Colon (tissue), 2 donors: ENCODE results near the gene MYH6.
"Not testable (repeated sequence)": the region's sequence is repeated elsewhere in the genome, so short reads cannot be mapped to it uniquely, and the experiment has no call there.

Experiments used
- FAIRE-seq: peaks from 2 replicates; lab custom pipeline; 2012; peaks lifted over from hg19 to GRCh38; lab: Jason Lieb, UNC
- donor health status: control.
- donor health status: control.

The MYH6 gene

GRCh38 chr14:23435543-23436326, 27.7 kb upstream of the MYH6 start, which contains the start of gene MYH7:
TSS of gene MYH7 (minus strand) at chr14:23435660. CDS start at chr14:23433732, 1,928 bp downstream.
- no peak for FAIRE-seq

- FAIRE-seq = no peak
Observed at GRCh38 chr14:23434488-23435222, 26.6 kb upstream of the MYH6 start.

DNA sequence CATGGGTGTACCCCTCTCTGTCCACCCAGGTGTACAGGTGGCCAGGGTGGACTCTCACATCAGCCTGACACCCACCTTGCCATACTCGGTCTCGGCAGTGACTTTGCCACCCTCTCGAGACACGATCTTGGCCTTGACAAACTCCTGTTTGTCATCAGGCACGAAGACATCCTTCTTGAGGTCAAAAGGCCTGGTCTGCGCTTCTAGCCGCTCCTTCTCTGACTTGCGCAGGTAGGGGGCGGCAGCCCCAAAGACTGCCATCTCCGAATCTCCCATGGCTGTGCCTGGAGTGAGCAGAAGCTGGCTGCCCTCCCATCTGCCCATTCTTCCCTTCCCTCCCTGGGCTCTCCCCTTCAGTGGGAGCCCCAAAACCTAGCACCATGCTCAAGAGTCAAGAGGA, 25.4 kb upstream of the MYH6 start:
- FAIRE-seq = no peak

DNA sequence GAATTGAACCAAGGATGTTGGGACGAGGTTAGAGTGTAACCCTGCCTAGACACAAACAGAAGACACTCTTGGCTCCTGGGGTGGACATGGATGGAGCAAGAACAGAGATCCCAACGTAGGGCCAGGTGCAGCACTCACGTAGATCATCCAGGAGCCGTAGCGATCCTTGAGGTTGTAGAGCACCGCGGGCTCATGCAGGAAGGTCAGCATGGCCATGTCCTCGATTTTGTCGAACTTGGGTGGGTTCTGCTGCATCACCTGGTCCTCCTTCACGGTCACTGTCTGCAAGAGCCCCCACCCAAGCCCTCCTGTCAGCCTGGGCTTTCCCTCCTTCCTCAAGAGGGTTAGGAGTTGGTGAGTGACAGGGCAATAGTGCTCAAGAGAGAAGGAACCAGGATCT, 24.9 kb upstream of the MYH6 start:
- no peak for FAIRE-seq

GRCh38 chr14:23432102-23432925, 24.2 kb upstream of the MYH6 start:
- no peak for FAIRE-seq

GRCh38 chr14:23431486-23431885, 23.4 kb upstream of the MYH6 start:
- FAIRE-seq = no peak

- FAIRE-seq = no peak
Observed at GRCh38 chr14:23430723-23431085, 22.6 kb upstream of the MYH6 start.

DNA sequence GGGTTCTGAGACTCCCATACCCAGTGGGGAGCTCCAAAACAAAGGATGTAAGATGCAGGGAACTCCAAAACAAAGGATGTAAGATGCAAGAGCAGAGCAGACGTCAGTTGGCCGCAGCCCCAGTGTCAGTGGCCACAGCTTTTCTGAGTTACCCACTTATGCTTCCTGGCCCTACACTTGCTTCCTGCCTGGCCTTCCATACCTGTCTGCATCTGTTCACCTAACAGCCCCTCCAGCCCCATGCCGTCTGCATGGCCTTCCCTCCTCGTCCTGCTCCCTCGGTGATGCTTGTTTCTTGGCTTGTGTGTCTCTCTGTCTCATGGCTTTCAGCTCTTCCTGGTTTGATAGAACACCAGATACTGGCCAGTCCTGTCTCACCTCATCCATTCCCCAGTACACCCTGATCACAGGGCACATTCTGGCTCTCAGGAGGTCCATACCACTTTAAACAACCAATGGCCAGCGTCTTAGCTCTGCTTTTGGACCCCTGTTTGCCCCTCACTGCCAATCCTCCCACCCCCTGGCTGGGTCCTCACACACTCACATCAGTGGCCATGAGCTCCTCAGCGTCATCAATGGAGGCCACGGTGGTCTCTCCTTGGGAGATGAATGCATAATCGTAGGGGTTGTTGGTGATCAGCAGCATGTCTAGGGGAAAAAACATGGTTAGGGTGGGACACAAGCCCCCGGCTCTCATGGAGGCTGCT, 22.1 kb upstream of the MYH6 start:
- no peak for FAIRE-seq

GRCh38 chr14:23428686-23429495, 20.8 kb upstream of the MYH6 start:
- FAIRE-seq = no peak

- FAIRE-seq = not testable (repeated sequence)
Observed at GRCh38 chr14:23425798-23426197, 17.7 kb upstream of the MYH6 start.

DNA sequence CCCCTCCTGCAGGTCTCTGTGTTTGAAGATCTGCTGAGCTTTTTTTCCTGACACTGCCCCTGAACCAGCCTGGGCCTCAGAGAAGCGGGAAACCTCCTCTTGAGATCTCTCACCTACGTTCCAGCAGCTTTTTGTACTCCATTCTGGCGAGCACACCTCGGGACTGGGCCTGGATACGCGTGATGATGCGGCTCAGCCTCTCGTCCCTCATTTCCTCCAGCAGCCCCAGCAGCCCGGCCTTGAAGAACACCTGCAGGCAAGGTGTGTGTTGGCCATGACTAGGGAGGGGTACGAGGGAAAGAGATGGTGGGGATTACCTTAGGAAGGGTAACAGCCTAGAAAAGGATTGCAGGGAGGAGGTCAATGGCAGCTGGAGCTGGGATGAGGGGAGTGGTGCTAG, 17.1 kb upstream of the MYH6 start:
- FAIRE-seq = no peak

DNA sequence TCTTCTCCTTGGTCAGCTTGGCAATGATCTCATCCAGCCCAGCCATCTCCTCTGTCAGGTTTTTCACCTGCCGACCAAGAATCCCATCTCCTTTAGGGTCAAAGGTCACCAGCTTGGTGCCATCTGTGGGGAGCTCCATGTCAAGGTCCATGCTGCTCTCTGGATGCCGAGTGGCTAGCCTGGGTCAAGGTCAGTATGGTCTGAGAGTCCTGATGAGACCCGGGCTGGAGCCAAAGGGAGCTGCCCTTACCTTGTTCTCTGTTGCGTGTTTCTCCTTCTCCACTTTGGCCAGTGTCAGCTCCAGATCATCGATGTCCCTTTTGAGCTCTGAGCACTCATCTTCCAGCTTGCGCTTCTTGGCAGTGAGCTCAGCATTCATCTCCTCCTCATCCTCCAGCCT, 15.6 kb upstream of the MYH6 start:
- no peak for FAIRE-seq

- FAIRE-seq = no peak
Observed at GRCh38 chr14:23421594-23421993, 13.5 kb upstream of the MYH6 start.

- FAIRE-seq = not testable (repeated sequence)
Observed at GRCh38 chr14:23419646-23420045, 11.6 kb upstream of the MYH6 start.

DNA sequence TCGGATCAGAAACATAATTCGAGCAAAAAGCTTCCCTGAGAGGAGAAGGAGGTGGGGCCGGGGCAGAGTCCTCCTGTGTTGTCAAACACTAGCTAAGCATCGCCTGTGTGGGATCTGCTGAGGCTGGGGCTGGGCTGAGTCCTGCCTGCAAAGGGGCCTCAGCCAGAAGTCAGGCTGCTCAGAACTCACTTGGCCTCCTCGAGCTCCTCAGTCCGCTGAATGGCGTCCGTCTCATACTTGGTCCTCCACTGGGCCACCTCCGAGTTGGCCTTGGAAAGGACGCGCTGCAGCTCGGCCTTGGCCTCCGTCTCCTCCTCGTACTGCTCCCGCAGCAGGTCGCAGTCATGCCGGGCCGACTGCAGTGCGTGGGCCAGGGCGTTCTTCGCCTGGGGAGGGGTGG, 9.9 kb upstream of the MYH6 start:
- FAIRE-seq = no peak

GRCh38 chr14:23417269-23417668, 9.2 kb upstream of the MYH6 start:
- not testable (repeated sequence) for FAIRE-seq

GRCh38 chr14:23416801-23417200, 8.7 kb upstream of the MYH6 start:
- FAIRE-seq = no peak

- no peak for FAIRE-seq
Observed at GRCh38 chr14:23415821-23416778, 8.0 kb upstream of the MYH6 start.

DNA sequence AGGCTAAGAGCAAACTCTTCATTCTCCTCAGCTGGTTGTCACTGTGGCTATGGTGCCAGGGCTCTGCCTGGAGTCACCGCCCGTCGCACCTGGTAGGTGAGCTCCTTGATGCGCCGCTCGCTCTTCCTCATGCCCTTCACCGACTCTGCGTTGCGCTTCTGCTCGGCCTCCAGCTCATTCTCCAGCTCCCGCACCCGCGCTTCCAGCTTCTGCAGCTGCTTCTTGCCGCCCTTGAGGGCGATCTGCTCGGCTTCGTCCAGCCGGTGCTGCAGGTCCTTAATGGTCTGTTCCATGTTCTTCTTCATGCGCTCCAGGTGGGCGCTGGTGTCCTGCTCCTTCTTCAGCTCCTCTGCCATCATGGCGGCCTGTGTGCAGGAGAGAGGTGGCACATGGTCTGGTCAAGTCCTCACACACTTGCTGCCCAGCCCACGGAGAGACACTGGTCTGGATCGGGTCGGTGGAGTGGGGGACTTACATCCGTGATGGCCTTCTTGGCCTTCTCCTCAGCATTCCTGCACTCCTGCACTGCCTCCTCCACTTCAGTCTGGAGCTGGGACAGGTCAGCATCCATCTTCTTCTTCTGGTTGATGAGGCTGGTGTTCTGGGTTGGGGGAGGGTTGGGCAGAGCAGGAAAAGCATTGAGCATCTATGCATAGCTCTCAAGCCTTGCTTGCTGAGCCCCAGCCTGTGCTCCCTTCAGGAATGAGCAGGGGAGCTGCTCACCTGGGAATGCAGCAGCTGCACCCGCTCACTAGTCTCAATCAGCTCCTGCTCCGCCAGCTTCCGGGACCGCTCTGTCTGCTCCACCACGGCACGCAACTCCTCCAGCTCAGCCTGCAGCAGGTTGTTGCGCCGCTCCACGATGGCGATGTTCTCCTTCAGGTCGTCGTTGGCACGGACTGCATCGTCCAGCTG, 7.1 kb upstream of the MYH6 start:
- FAIRE-seq = no peak
